Ishikawa (cell line): ENCODE results near the gene DHX8.

Source experiments
- CEBPB ChIP-seq: IDR thresholded peaks from 2 replicates; pipeline ENCODE4 v1.6.1; 2012
- EGR1 ChIP-seq: IDR thresholded peaks from 2 replicates; pipeline ENCODE4 v1.6.1; 2012
- EP300 ChIP-seq: IDR thresholded peaks from 2 replicates; pipeline ENCODE4 v1.6.1; 2012; ENCODE audit warnings: borderline replicate concordance
- FOXM1 ChIP-seq: IDR thresholded peaks from 2 replicates; pipeline ENCODE4 v1.6.1; 2012; ENCODE audit warnings: low read depth, borderline replicate concordance
- NFIC ChIP-seq: IDR thresholded peaks from 2 replicates; pipeline ENCODE4 v1.6.1; 2012
- RAD21 ChIP-seq: IDR thresholded peaks from 2 replicates; pipeline ENCODE4 v1.6.1; 2012; ENCODE audit warnings: low read depth
- TEAD4 ChIP-seq: IDR thresholded peaks from 2 replicates; pipeline ENCODE4 v1.6.1; 2012
- TF ChIP-seq, protein P1 (sequence below): IDR thresholded peaks from 2 replicates; pipeline ENCODE4 v1.6.1; 2012; ENCODE audit warnings: low read depth, mild to moderate bottlenecking

DNA sequence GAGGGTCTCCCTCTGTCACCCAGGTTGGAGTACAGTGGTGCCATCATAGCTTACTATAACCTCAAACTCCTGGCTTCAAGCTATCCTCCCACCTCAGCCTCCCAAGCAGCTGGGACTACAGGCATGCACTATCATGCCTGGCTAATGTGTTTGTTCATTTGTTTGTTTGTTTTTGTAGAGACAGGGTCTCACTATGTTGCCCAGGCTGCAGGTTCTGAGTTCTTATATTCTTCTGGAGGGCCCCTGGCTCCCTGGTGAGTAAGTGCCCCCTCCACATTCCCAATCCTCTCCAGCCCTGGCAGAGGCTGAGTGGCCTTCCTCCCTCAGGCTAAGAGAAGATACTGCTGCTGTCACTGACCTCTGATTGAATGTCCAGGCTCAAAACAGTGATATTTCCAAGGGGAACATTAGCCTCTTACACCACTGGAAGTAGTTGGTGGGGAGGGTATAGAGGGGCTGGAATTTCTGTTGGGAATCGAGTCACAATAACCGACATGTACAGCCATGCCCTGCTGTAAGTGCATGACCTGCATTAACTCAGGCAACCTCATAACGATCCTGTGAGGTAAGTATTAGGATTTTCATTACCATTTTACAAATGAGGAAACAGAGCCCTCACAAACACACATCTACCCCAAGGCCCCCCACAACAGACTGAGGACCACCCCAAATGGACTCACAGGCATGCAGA is 65.1 kb downstream of the DHX8 start:
- TF ChIP-seq RAD21 (no peak), CEBPB (no peak), EP300 (no peak), TEAD4 (no peak), FOXM1 (no peak), NFIC (no peak), EGR1 (no peak)
- TF ChIP-seq, protein P1, sequence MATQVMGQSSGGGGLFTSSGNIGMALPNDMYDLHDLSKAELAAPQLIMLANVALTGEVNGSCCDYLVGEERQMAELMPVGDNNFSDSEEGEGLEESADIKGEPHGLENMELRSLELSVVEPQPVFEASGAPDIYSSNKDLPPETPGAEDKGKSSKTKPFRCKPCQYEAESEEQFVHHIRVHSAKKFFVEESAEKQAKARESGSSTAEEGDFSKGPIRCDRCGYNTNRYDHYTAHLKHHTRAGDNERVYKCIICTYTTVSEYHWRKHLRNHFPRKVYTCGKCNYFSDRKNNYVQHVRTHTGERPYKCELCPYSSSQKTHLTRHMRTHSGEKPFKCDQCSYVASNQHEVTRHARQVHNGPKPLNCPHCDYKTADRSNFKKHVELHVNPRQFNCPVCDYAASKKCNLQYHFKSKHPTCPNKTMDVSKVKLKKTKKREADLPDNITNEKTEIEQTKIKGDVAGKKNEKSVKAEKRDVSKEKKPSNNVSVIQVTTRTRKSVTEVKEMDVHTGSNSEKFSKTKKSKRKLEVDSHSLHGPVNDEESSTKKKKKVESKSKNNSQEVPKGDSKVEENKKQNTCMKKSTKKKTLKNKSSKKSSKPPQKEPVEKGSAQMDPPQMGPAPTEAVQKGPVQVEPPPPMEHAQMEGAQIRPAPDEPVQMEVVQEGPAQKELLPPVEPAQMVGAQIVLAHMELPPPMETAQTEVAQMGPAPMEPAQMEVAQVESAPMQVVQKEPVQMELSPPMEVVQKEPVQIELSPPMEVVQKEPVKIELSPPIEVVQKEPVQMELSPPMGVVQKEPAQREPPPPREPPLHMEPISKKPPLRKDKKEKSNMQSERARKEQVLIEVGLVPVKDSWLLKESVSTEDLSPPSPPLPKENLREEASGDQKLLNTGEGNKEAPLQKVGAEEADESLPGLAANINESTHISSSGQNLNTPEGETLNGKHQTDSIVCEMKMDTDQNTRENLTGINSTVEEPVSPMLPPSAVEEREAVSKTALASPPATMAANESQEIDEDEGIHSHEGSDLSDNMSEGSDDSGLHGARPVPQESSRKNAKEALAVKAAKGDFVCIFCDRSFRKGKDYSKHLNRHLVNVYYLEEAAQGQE = no peak
